Hematopoietic multipotent progenitor cell treated with erythropoietin and hydrocortisone succinate and interleukin-3 and kit ligand, for 8 days (in vitro differentiated cells): ENCODE data around the gene TRPM2.
A peak's percentile ranks its signal among the peaks of the same experiment; 100 is the strongest.
"Not testable (repeated sequence)": the region's sequence is repeated elsewhere in the genome, so short reads cannot be mapped to it uniquely, and the experiment has no call there.

Experiments used
- DNase-seq: peaks from one replicate; pipeline ENCODE4 v3.0.0-alpha.2; 2015

The TRPM2 gene

GRCh38 chr21:44416193-44416592 is 62.8 kb downstream of the TRPM2 start:
- no peak for DNase-seq

GRCh38 chr21:44417621-44418107 is 64.2 kb downstream of the TRPM2 start:
- not testable (repeated sequence) for DNase-seq

- no peak for DNase-seq
These were observed 64.9 kb downstream of the TRPM2 start for GRCh38 chr21:44418108-44418875.

GRCh38 chr21:44418876-44419230 is 65.4 kb downstream of the TRPM2 start:
- DNase-seq = no peak

- DNase-seq = no peak
These were observed 66.3 kb downstream of the TRPM2 start for GRCh38 chr21:44419679-44420078.

- no peak for DNase-seq
These were observed 67.2 kb downstream of the TRPM2 start for GRCh38 chr21:44420416-44421205.

- DNase-seq = no peak
These were observed 68.8 kb downstream of the TRPM2 start for GRCh38 chr21:44421901-44422840.

GRCh38 chr21:44423312-44423821 is 69.9 kb downstream of the TRPM2 start:
- no peak for DNase-seq

GRCh38 chr21:44423941-44424607 is 70.7 kb downstream of the TRPM2 start:
- DNase-seq = no peak

- DNase-seq = no peak
These were observed 71.3 kb downstream of the TRPM2 start for GRCh38 chr21:44424608-44425306.

GRCh38 chr21:44425307-44425894 is 72.0 kb downstream of the TRPM2 start:
- DNase-seq = peak; percentile 3

GRCh38 chr21:44425895-44426662 is 72.7 kb downstream of the TRPM2 start:
- DNase-seq = no peak

- no peak for DNase-seq
These were observed 73.3 kb downstream of the TRPM2 start for GRCh38 chr21:44426663-44427191.

GRCh38 chr21:44427241-44428120 is 74.1 kb downstream of the TRPM2 start:
- no peak for DNase-seq

- DNase-seq = peak; percentile 60
These were observed 75.0 kb downstream of the TRPM2 start for GRCh38 chr21:44428281-44428960.

- DNase-seq = no peak
These were observed 76.5 kb downstream of the TRPM2 start for GRCh38 chr21:44429894-44430293.

GRCh38 chr21:44431300-44431699 is 77.9 kb downstream of the TRPM2 start:
- DNase-seq = no peak
